Tibial nerve (tissue), 3 donors: ENCODE measurements around the gene ANKRD37.

Source experiments
- POLR2A ChIP-seq, 2 donors: fragments of 450-650 bp; IDR thresholded peaks; one replicate each; pipeline ENCODE4 v1.6.1; 2017; ENCODE audit warnings: antibody characterized with exemption in 2 of 2, mild to moderate bottlenecking in 2 of 2, moderate library complexity in 2 of 2
- TF ChIP-seq, protein P1 (sequence below), 5 experiments: fragments of 200-600 bp in 3 of 5; fragments of 450-650 bp in 2 of 5; sonication (generic) in 3 of 5; IDR thresholded peaks; one replicate each; pipeline ENCODE4 v1.5.1; 2016 to 2019; ENCODE audit warnings: antibody characterized with exemption in 5 of 5, mild to moderate bottlenecking in 3 of 5, moderate library complexity in 2 of 5

- TF ChIP-seq POLR2A (IDR thresholded peaks at IDR 0.05) = no peak
- TF ChIP-seq, protein P1, sequence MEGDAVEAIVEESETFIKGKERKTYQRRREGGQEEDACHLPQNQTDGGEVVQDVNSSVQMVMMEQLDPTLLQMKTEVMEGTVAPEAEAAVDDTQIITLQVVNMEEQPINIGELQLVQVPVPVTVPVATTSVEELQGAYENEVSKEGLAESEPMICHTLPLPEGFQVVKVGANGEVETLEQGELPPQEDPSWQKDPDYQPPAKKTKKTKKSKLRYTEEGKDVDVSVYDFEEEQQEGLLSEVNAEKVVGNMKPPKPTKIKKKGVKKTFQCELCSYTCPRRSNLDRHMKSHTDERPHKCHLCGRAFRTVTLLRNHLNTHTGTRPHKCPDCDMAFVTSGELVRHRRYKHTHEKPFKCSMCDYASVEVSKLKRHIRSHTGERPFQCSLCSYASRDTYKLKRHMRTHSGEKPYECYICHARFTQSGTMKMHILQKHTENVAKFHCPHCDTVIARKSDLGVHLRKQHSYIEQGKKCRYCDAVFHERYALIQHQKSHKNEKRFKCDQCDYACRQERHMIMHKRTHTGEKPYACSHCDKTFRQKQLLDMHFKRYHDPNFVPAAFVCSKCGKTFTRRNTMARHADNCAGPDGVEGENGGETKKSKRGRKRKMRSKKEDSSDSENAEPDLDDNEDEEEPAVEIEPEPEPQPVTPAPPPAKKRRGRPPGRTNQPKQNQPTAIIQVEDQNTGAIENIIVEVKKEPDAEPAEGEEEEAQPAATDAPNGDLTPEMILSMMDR (IDR thresholded peaks at IDR 0.05) = no peak
Measured at GRCh38 chr4:185379326-185380295, 17.0 kb upstream of the ANKRD37 start.
